ENCODE data around the gene SYNDIG1L.
"Not testable (repeated sequence)": the region's sequence is repeated elsewhere in the genome, so short reads cannot be mapped to it uniquely, and the experiment has no call there.

The SYNDIG1L gene

DNA sequence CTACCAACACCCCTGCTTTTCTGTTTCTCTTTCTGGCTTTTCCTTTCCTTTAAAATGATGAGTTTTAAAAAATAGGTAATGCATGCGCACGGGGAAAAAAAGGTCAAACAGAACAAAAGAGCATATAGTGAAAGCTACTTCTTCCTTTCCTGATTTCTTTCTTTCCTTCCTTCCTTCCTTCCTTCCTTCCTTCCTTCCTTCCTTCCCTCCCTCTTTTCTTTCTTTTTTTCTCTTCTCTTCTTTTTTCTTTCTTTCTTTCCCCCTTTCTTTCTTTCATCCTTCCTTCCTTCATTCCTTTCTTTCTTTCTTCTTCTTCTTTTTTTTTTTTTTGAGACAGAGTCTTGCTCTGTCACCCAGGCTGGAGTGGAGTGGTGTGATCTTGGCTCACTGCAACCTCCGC lies 35.5 kb downstream of the SYNDIG1L start:
- not testable (repeated sequence) for H3K36me3 ChIP-seq (ENCODE audit: control insufficient read depth, insufficient read depth, low read length); H3K27ac ChIP-seq (ENCODE audit: low read depth, low read length, severe bottlenecking); H3K4me1 ChIP-seq (ENCODE audit: control insufficient read depth, insufficient read depth, low read length, poor library complexity, severe bottlenecking); H3K4me3 ChIP-seq (ENCODE audit: extremely low read depth, insufficient read depth, low read length, poor library complexity, severe bottlenecking); H3K9me3 ChIP-seq (ENCODE audit: control insufficient read depth, low read length)
- WGBS, 2 experiments (ENCODE audit: insufficient coverage in 2 of 2) = no CpG with 5 or more reads among the region's 3 CpGs

DNA sequence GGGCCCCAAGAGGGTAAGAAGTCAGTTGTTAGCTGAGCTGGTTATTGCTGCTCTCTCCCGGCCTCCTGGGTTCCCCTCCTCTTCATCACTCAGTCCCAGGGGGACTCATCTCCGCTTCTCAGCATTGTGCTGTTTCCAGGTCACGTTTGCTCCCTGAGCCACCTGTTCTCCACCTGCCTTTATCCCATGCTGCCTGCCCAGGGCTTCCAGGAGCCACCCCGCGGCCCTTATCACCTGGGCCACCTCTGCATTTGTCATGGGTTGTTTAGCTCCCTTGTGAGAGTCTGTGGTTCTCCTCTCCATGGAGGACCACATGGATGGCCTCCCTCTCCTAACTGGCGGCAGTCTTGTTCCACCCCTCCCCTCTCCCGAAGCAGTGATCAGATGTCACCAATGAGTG lies 36.0 kb downstream of the SYNDIG1L start:
- Histone ChIP-seq H3K4me1 (ENCODE audit: control insufficient read depth, insufficient read depth, low read length, poor library complexity, severe bottlenecking) (no peaks in the 10 kb centered on the region), H3K27ac (ENCODE audit: low read depth, low read length, severe bottlenecking) (no peak overlapping the region), H3K4me3 (ENCODE audit: extremely low read depth, insufficient read depth, low read length, poor library complexity, severe bottlenecking) (no peak overlapping the region), H3K36me3 (ENCODE audit: control insufficient read depth, insufficient read depth, low read length) (no peaks in the 10 kb centered on the region), H3K9me3 (ENCODE audit: control insufficient read depth, low read length) (no peaks in the 10 kb centered on the region)
- WGBS, 2 experiments (ENCODE audit: insufficient coverage in 2 of 2) = 89% methylated on average over 6 to 7 of the region's 7 CpGs

DNA sequence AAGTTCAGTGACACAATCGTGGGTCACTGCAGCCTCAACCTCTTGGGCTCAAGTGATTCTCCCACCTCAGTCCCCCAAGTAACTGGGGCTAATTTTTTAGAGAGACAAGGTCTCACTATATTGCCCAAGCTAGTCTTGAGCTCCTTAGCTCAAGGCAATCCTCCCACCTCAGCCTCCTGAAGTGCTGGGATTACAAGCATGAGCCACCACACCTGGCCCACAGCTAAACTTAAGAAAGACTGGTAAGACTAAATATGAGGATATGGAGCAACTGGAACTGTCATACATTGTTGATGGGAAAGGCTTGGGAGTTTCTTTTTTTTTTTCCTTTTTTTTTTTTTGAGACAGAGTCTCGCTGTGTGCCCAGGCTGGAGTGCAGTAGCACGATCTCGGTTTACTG lies 43.8 kb downstream of the SYNDIG1L start:
- Histone ChIP-seq H3K27ac (ENCODE audit: low read depth, low read length, severe bottlenecking) (no peak overlapping the region), H3K4me3 (ENCODE audit: extremely low read depth, insufficient read depth, low read length, poor library complexity, severe bottlenecking) (no peak overlapping the region), H3K9me3 (ENCODE audit: control insufficient read depth, low read length) (no peaks in the 10 kb centered on the region), H3K36me3 (ENCODE audit: control insufficient read depth, insufficient read depth, low read length) (no peaks in the 10 kb centered on the region), H3K4me1 (ENCODE audit: control insufficient read depth, insufficient read depth, low read length, poor library complexity, severe bottlenecking) (peaks cover 3% of the 10 kb centered on the region)
- 89 to 97% methylated on average over 1 to 3 of the region's 4 CpGs for WGBS, 2 experiments (ENCODE audit: insufficient coverage in 2 of 2)

DNA sequence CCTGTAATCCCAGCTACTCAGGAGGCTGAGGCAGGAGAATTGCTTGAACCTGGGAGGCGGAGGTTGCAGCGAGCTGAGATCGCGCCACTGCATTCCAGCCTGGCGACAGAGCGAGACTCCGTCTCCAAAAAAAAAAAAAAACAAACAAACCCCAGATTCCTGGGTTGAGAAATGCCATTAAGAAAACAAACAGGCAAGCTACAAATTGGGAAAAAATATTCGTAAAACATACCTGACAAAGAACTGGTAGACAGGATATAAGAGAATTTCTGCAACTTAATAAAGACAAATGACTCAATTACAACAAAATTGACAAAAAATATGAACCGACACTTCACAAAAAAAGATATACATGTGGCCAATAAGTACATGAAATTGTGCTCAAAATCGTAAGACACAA lies 44.4 kb downstream of the SYNDIG1L start:
- not testable (repeated sequence) for H3K4me1 ChIP-seq (ENCODE audit: control insufficient read depth, insufficient read depth, low read length, poor library complexity, severe bottlenecking); H3K4me3 ChIP-seq (ENCODE audit: extremely low read depth, insufficient read depth, low read length, poor library complexity, severe bottlenecking); H3K36me3 ChIP-seq (ENCODE audit: control insufficient read depth, insufficient read depth, low read length); H3K9me3 ChIP-seq (ENCODE audit: control insufficient read depth, low read length); H3K27ac ChIP-seq (ENCODE audit: low read depth, low read length, severe bottlenecking)
- WGBS, 2 experiments (ENCODE audit: insufficient coverage in 2 of 2) = 91% methylated on average over 2 of the region's 10 CpGs; no CpG with 5 or more reads in 1 of the 2 experiments

DNA sequence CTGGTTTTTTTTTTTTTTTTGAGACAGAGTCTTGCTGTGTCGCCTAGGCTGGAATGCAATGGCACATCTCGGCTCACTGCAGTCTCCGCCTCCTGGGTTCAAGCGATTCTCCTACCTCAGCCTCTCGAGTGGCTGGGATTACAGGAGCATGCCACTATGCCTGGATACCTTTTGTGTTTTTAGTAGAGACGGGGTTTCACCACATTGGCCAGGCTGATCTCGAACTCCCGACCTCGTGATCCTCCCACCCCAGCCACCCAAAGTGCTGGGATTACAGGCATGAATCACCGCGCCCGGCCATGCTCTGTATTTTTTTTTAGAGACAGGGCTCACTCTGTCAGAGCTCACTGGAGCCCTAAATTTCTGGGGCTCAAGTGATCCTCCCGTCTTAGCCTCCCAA lies 45.2 kb downstream of the SYNDIG1L start:
- H3K4me3 ChIP-seq (ENCODE audit: extremely low read depth, insufficient read depth, low read length, poor library complexity, severe bottlenecking) = no peak overlapping the region
- H3K4me1 ChIP-seq (ENCODE audit: control insufficient read depth, insufficient read depth, low read length, poor library complexity, severe bottlenecking) = peaks cover 3% of the 10 kb centered on the region
- no peak overlapping the region for H3K27ac ChIP-seq (ENCODE audit: low read depth, low read length, severe bottlenecking)
- no peaks in the 10 kb centered on the region for H3K36me3 ChIP-seq (ENCODE audit: control insufficient read depth, insufficient read depth, low read length)
- 85 to 86% methylated on average over 12 to 13 of the region's 13 CpGs for WGBS, 2 experiments (ENCODE audit: insufficient coverage in 2 of 2)
- no peaks in the 10 kb centered on the region for H3K9me3 ChIP-seq (ENCODE audit: control insufficient read depth, low read length)

DNA sequence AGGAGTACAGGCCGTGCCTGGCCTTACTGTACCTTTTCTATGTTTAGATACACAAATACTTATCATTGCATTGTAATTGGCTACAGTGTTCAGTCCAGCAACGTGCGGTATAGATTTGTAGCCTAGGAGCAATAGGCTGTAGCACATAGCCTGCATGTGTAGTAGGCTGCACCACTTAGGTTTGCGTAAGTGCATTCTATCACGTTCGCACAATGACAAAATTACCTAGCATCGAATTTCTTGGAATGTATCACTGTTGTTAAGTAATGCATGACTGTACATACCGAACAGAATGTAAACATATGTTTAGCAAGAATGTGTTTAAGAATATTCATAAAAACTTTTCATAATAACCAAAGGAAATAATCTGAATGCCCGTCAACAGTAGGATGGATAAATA lies 45.8 kb downstream of the SYNDIG1L start:
- 93% methylated on average over 3 to 7 of the region's 9 CpGs for WGBS, 2 experiments (ENCODE audit: insufficient coverage in 2 of 2)
- Histone ChIP-seq H3K27ac (ENCODE audit: low read depth, low read length, severe bottlenecking) (no peak overlapping the region), H3K36me3 (ENCODE audit: control insufficient read depth, insufficient read depth, low read length) (no peaks in the 10 kb centered on the region), H3K9me3 (ENCODE audit: control insufficient read depth, low read length) (no peaks in the 10 kb centered on the region), H3K4me1 (ENCODE audit: control insufficient read depth, insufficient read depth, low read length, poor library complexity, severe bottlenecking) (peaks cover 3% of the 10 kb centered on the region), H3K4me3 (ENCODE audit: extremely low read depth, insufficient read depth, low read length, poor library complexity, severe bottlenecking) (no peak overlapping the region)

DNA sequence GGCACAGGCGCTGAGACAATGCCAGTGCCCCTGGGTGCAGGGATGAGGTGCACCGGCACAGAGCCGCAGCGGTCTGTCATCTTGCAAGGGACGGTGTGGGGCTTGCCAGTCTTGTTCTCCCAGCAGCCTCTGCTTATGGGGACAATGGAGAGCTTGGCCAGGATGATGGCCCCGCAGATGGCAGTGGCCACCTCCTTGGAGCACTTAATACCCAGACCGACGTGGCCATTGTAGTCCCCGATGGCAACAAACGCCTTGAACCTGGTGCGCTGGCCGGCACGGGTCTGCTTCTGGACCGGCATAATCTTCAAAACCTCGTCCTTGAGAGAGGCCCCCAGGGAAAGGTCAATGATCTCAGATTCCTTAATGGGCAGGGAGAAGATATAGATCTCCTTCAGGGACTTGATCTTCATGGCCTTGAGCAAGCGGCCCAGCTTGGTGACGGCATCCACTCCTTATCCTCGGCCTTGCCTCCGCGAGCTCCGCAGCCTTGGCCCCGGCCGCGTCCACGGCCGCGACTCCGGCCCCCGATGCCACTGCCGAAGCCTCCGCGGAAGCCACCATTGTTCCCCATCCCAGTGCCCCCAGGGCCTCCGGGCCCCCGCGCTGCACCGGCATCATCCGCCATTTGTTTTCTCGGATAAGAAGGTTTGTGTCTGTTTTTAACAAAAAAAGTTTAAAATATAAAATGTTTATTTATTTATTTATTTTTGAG lies 47.9 kb downstream of the SYNDIG1L start:
- Histone ChIP-seq H3K4me3 (ENCODE audit: extremely low read depth, insufficient read depth, low read length, poor library complexity, severe bottlenecking) (no peak overlapping the region), H3K9me3 (ENCODE audit: control insufficient read depth, low read length) (no peaks in the 10 kb centered on the region)
- 95 to 96% methylated on average over 32 of the region's 38 CpGs for WGBS, 2 experiments (ENCODE audit: insufficient coverage in 2 of 2)

DNA sequence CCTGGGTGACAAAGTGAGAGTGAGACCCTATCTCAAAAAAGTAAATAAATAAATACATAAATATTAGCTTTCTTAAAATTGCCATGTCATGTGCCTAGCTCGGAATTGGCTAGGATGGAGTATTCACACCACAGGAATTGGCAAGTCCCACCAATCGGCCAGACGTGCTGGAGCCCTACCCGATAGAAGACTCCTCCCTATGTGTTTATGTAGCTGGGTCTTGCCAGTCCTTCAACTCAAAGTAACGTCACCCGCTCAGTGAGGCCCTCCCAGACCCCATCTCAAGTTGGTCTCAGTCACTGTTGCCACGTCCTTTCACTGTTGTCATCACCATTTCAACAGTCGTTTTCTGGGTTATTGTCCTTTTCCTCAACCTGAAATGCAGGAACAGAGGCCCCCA lies 57.6 kb downstream of the SYNDIG1L start:
- H3K36me3 ChIP-seq (ENCODE audit: control insufficient read depth, insufficient read depth, low read length) = no peaks in the 10 kb centered on the region
- whole genome bisulfite sequencing, 2 experiments (ENCODE audit: insufficient coverage in 2 of 2) = 85 to 96% methylated on average over 8 of the region's 8 CpGs
- H3K4me3 ChIP-seq (ENCODE audit: extremely low read depth, insufficient read depth, low read length, poor library complexity, severe bottlenecking) = no peak overlapping the region
- no peaks in the 10 kb centered on the region for H3K9me3 ChIP-seq (ENCODE audit: control insufficient read depth, low read length)
- H3K4me1 ChIP-seq (ENCODE audit: control insufficient read depth, insufficient read depth, low read length, poor library complexity, severe bottlenecking) = no peaks in the 10 kb centered on the region
- no peak overlapping the region for H3K27ac ChIP-seq (ENCODE audit: low read depth, low read length, severe bottlenecking)

More for the DNA sequence above, 47.9 kb downstream of the SYNDIG1L start:
- Histone ChIP-seq H3K4me1 (ENCODE audit: control insufficient read depth, insufficient read depth, low read length, poor library complexity, severe bottlenecking) (peaks cover 3% of the 10 kb centered on the region), H3K36me3 (ENCODE audit: control insufficient read depth, insufficient read depth, low read length) (no peaks in the 10 kb centered on the region), H3K27ac (ENCODE audit: low read depth, low read length, severe bottlenecking) (no peak overlapping the region)

DNA sequence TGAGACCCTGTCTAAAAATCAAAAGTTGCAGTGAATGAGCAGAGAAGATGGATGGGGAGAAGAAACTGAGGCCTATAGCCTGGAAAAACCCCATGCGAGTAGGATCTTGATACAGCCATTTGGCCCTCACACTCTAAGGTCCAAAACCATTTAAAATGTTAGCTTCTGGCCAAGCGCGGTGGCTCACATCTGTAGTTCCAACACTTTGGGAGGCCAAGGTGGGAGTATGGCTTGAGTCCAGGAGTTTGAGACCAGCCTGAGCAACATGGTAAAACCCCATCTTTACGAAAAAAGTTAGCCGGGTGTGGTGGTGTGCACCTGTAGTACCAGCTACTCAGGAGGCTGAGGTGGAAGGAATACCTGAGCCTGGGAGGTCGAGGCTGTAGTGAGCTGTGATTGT lies 58.0 kb downstream of the SYNDIG1L start:
- 86 to 100% methylated on average over 3 to 6 of the region's 6 CpGs for WGBS, 2 experiments (ENCODE audit: insufficient coverage in 2 of 2)
- Histone ChIP-seq H3K9me3 (ENCODE audit: control insufficient read depth, low read length) (no peaks in the 10 kb centered on the region), H3K27ac (ENCODE audit: low read depth, low read length, severe bottlenecking) (no peak overlapping the region), H3K36me3 (ENCODE audit: control insufficient read depth, insufficient read depth, low read length) (no peaks in the 10 kb centered on the region), H3K4me3 (ENCODE audit: extremely low read depth, insufficient read depth, low read length, poor library complexity, severe bottlenecking) (no peak overlapping the region), H3K4me1 (ENCODE audit: control insufficient read depth, insufficient read depth, low read length, poor library complexity, severe bottlenecking) (no peaks in the 10 kb centered on the region)

DNA sequence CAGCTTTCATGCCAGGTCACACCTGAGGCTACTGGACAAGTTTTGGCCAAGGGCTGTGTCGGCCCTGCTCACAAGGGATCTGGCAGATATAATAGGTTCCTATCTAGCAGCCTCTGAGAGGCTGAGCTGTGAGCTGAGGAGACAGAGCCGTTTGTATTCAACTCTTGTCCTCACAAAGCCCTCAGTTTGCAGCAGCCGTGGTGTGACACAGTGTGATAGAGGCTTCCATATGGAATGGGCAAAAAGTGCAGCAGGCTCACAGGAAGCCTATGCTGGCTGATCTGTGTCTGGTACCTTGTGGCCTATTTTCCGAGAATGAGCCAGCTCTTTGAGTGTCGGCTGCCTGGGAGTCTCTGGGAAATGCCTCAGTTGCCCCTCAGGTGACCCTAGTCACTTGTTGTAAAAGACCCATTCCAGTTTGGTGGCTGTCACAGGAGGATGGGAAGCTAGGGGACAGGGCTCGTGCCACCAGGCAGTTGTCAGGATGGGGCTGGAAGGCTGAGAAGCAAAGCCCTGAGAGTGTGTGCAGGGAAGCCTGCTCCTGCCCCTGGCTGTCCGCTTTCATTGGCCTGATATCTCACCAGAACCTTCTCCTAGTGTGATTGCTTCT lies 61.6 kb downstream of the SYNDIG1L start:
- H3K27ac ChIP-seq (ENCODE audit: low read depth, low read length, severe bottlenecking) = no peak overlapping the region
- H3K9me3 ChIP-seq (ENCODE audit: control insufficient read depth, low read length) = no peaks in the 10 kb centered on the region
- peaks cover 4% of the 10 kb centered on the region for H3K36me3 ChIP-seq (ENCODE audit: control insufficient read depth, insufficient read depth, low read length)
- 82 to 98% methylated on average over 4 to 6 of the region's 7 CpGs for WGBS, 2 experiments (ENCODE audit: insufficient coverage in 2 of 2)
- H3K4me1 ChIP-seq (ENCODE audit: control insufficient read depth, insufficient read depth, low read length, poor library complexity, severe bottlenecking) = no peaks in the 10 kb centered on the region
- H3K4me3 ChIP-seq (ENCODE audit: extremely low read depth, insufficient read depth, low read length, poor library complexity, severe bottlenecking) = no peak overlapping the region

DNA sequence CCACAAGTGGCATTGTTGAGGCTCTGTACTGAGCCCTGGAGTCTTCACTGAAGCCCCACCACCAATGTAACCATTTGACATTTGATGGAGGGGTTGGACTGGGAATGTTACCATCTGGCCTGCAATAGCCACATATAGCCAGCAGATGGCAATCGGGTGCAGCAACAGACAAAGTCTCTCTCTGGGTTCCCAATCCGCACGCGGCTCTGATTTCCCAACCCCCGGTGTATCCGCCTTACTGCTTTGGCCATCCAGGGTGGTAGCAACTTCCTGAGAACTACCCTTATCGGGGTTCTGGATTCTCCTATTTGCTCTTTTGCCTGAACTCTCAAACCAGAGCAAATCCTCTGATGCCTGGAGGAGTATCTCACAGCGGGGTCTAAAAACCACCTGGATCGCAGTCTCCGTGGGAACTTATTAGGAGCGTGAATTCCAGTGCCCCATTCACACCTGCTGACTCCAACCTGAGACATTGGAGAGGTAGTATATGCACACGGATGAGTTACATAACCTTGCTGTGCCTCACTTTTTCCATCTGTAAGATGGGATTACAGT lies 63.6 kb downstream of the SYNDIG1L start:
- no peaks in the 10 kb centered on the region for H3K9me3 ChIP-seq (ENCODE audit: control insufficient read depth, low read length)
- peaks cover 4% of the 10 kb centered on the region for H3K36me3 ChIP-seq (ENCODE audit: control insufficient read depth, insufficient read depth, low read length)
- H3K4me1 ChIP-seq (ENCODE audit: control insufficient read depth, insufficient read depth, low read length, poor library complexity, severe bottlenecking) = no peaks in the 10 kb centered on the region
- no peak overlapping the region for H3K27ac ChIP-seq (ENCODE audit: low read depth, low read length, severe bottlenecking)
- H3K4me3 ChIP-seq (ENCODE audit: extremely low read depth, insufficient read depth, low read length, poor library complexity, severe bottlenecking) = no peak overlapping the region
- WGBS, 2 experiments (ENCODE audit: insufficient coverage in 2 of 2) = 24 to 46% methylated on average over 9 to 12 of the region's 12 CpGs

All from mesodermal cell (in vitro differentiated cells).